ENCODE results near the gene RANBP1.

Gene RANBP1

DNA sequence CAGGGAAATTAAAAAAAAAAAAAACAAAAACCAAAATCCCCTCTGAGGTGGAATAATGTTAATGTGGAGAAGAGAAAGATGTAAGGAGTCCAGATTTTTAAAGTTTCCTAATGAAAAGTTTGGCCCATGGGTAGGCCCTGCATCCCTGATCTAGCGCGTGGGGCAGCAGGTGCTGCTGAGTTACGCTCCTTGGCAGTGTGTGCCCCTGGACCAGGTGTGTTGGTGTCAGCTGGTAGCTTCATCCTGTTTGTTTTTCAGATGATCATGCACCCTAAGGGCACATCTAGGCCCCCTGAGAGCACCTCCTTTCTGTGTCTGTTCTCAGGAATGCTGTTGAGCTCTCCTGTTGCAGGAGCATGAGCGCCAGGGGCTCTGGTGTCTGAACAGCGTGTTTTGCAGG, 29.1 kb upstream of the RANBP1 start:
- no peak for DNase-seq (ENCODE audit: extremely low spot score)
- CTCF ChIA-PET = interaction anchor here (0.6 to 1.6 kb wide), 3 partner anchors 10 to 43 kb away, joined by 3 to 5 read pairs (median 5); no protein-coding TSS in a partner anchor
- POLR2A ChIA-PET = no interaction called here
- TF ChIP-seq FOXA1 (IDR thresholded peaks at IDR 0.05) (no peak), ARNT (IDR thresholded peaks at IDR 0.05) (no peak), ELF4 (IDR thresholded peaks at IDR 0.05) (no peak), ZNF384 (IDR thresholded peaks at IDR 0.05) (no peak), FOXK2 (IDR thresholded peaks at IDR 0.05) (no peak), L3MBTL2 (conservative IDR thresholded peaks at IDR 0.05) (no peak), SP1 (IDR thresholded peaks at IDR 0.05) (no peak), NFRKB (IDR thresholded peaks at IDR 0.05) (no peak), LEF1 (IDR thresholded peaks at IDR 0.05; ENCODE audit: borderline replicate concordance) (no peak), CTBP1 (IDR thresholded peaks at IDR 0.05; ENCODE audit: borderline replicate concordance) (no peak), TARDBP (IDR thresholded peaks at IDR 0.05) (no peak), FOXM1 (IDR thresholded peaks at IDR 0.05; ENCODE audit: borderline replicate concordance) (no peak)
- TF ChIP-seq, protein P1, sequence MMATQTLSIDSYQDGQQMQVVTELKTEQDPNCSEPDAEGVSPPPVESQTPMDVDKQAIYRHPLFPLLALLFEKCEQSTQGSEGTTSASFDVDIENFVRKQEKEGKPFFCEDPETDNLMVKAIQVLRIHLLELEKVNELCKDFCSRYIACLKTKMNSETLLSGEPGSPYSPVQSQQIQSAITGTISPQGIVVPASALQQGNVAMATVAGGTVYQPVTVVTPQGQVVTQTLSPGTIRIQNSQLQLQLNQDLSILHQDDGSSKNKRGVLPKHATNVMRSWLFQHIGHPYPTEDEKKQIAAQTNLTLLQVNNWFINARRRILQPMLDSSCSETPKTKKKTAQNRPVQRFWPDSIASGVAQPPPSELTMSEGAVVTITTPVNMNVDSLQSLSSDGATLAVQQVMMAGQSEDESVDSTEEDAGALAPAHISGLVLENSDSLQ (IDR thresholded peaks at IDR 0.05) = no peak

DNA sequence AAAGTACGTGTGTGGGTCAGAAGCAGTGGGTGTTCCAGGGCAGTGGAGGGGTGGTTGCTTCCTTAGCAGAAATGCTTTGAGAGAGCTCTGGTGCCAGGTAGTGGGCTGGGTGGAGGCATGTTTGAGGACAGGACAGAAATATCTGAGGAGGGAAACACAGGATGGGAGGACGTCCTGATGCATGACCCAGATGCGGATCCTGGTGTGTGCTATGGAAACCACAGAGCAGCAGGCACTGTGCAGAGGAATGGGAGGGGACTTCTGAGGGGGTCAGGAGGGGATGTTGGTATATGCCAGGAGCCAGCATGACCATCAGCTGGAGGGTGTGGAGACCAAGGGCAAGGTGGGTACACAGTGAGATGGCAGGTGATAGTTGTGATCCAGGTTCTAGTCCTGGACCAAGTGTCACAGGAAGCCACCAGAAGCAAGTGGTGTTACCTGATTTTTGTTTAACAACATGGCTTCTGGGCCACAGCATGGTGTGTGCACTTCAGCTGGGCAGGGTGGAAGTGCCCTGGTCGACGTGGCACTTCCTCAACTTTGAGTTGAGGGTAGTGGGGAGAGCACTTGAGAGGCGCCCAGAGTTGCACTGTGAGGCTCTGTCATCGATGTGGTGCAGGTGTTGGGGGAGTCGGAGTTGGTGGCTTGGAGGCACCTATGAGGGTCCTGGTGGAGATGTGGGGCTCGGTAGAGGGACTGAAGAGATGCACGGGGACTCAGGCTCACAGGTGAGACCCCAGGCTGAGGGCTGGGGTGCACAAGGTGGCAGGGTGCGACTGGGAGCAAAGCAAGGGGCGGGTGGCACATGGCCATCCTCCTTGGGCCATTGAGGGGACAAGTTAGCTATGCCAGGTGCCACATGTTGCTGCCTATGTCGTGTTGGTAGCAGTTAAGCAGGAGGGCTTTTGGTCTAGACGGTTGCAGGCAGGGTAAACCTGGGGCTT, 28.3 kb upstream of the RANBP1 start:
- TF ChIP-seq ARNT (IDR thresholded peaks at IDR 0.05) = no peak
- TF ChIP-seq TARDBP (IDR thresholded peaks at IDR 0.05) = no peak
- no peak for TF ChIP-seq CTBP1 (IDR thresholded peaks at IDR 0.05; ENCODE audit: borderline replicate concordance)
- TF ChIP-seq NFRKB (IDR thresholded peaks at IDR 0.05) = no peak
- TF ChIP-seq FOXA1 (IDR thresholded peaks at IDR 0.05) = no peak
- no peak for TF ChIP-seq ELF4 (IDR thresholded peaks at IDR 0.05)
- TF ChIP-seq ZNF384 (IDR thresholded peaks at IDR 0.05) = no peak
- no peak for TF ChIP-seq FOXM1 (IDR thresholded peaks at IDR 0.05; ENCODE audit: borderline replicate concordance)
- no peak for TF ChIP-seq L3MBTL2 (conservative IDR thresholded peaks at IDR 0.05)
- no peak for TF ChIP-seq LEF1 (IDR thresholded peaks at IDR 0.05; ENCODE audit: borderline replicate concordance)
- no peak for TF ChIP-seq SUZ12 (IDR thresholded peaks at IDR 0.05)
- CTCF ChIA-PET = no interaction called here
- POLR2A ChIA-PET = interaction anchor here (2.2 kb wide), 1 partner anchor 8 kb away, joined by 8 read pairs; the partner anchor contains the start of gene DGCR8
- no peak for DNase-seq (ENCODE audit: extremely low spot score)

GRCh38 chr22:20088263-20088648, 27.6 kb upstream of the RANBP1 start:
- POLR2A ChIA-PET = interaction anchor here (2.2 kb wide), 1 partner anchor 9 kb away, joined by 8 read pairs; the partner anchor contains the start of gene DGCR8
- TF ChIP-seq ELF4 (IDR thresholded peaks at IDR 0.05) (no peak), SP1 (IDR thresholded peaks at IDR 0.05) (no peak), L3MBTL2 (conservative IDR thresholded peaks at IDR 0.05) (no peak), NFRKB (IDR thresholded peaks at IDR 0.05) (no peak), BHLHE40 (IDR thresholded peaks at IDR 0.05; ENCODE audit: borderline replicate concordance) (no peak), HDGF (IDR thresholded peaks at IDR 0.05; ENCODE audit: borderline replicate concordance) (no peak), SUZ12 (IDR thresholded peaks at IDR 0.05) (no peak), TARDBP (IDR thresholded peaks at IDR 0.05) (no peak), FOXA1 (IDR thresholded peaks at IDR 0.05) (no peak)
- DNase-seq (ENCODE audit: extremely low spot score) = no peak
- CTCF ChIA-PET = no interaction called here

GRCh38 chr22:20089226-20089976, 26.5 kb upstream of the RANBP1 start:
- CTCF ChIA-PET = no interaction called here

GRCh38 chr22:20089977-20090729, 25.8 kb upstream of the RANBP1 start:
- CTCF ChIA-PET = no interaction called here
- POLR2A ChIA-PET = interaction anchor here (1.2 to 1.5 kb wide), 3 partner anchors 9 to 12 kb away, joined by 3 read pairs; partner anchors contain the start of gene DGCR8
- DNase-seq (ENCODE audit: extremely low spot score) = no peak
- TF ChIP-seq FOXA1 (IDR thresholded peaks at IDR 0.05) (no peak), ARNT (IDR thresholded peaks at IDR 0.05) (no peak), HDGF (IDR thresholded peaks at IDR 0.05; ENCODE audit: borderline replicate concordance) (no peak), ZNF384 (IDR thresholded peaks at IDR 0.05) (no peak), FOXM1 (IDR thresholded peaks at IDR 0.05; ENCODE audit: borderline replicate concordance) (no peak)

More at GRCh38 chr22:20089226-20089976, 26.5 kb upstream of the RANBP1 start:
- DNase-seq (ENCODE audit: extremely low spot score) = no peak
- POLR2A ChIA-PET = interaction anchor here (2.2 kb wide), 1 partner anchor 10 kb away, joined by 8 read pairs; the partner anchor contains the start of gene DGCR8
- TF ChIP-seq ZNF384 (IDR thresholded peaks at IDR 0.05) = no peak
- TF ChIP-seq FOXA1 (IDR thresholded peaks at IDR 0.05) = no peak
- TF ChIP-seq LEF1 (IDR thresholded peaks at IDR 0.05; ENCODE audit: borderline replicate concordance) = no peak
- no peak for TF ChIP-seq ARNT (IDR thresholded peaks at IDR 0.05)
- no peak for TF ChIP-seq BHLHE40 (IDR thresholded peaks at IDR 0.05; ENCODE audit: borderline replicate concordance)
- no peak for TF ChIP-seq FOXK2 (IDR thresholded peaks at IDR 0.05)
- no peak for TF ChIP-seq SP1 (IDR thresholded peaks at IDR 0.05)
- no peak for TF ChIP-seq L3MBTL2 (conservative IDR thresholded peaks at IDR 0.05)
- no peak for TF ChIP-seq NFRKB (IDR thresholded peaks at IDR 0.05)
- TF ChIP-seq SUZ12 (IDR thresholded peaks at IDR 0.05) = no peak
- TF ChIP-seq FOXM1 (IDR thresholded peaks at IDR 0.05; ENCODE audit: borderline replicate concordance) = no peak
- TF ChIP-seq TARDBP (IDR thresholded peaks at IDR 0.05) = no peak
- TF ChIP-seq HDGF (IDR thresholded peaks at IDR 0.05; ENCODE audit: borderline replicate concordance) = no peak
- TF ChIP-seq, protein P1 (IDR thresholded peaks at IDR 0.05) = no peak
- no peak for TF ChIP-seq ELF4 (IDR thresholded peaks at IDR 0.05)
- TF ChIP-seq CTBP1 (IDR thresholded peaks at IDR 0.05; ENCODE audit: borderline replicate concordance) = no peak

Measured in HEK293T (cell line).